Measurements from ENCODE around the gene AEN. TPM values are rescaled to one million over a fixed set of nuclear protein-coding genes. Genes with fewer than 3 reads are reported as not detected.

Gene AEN
- total RNA-seq, 2 experiments from 2014 or later = 40.7 to 43.7 TPM

GRCh38 chr15:88586401-88587162 is 34.6 kb upstream of the AEN start:
- no peak overlapping the region for H3K27ac Mint-ChIP-seq
- no peaks in the 10 kb centered on the region for H3K4me1 Mint-ChIP-seq (ENCODE audit: low read depth)
- DNase-seq (no peak), ATAC-seq (ENCODE audit: poor library complexity) (no peak)
- no peaks in the 10 kb centered on the region for H3K36me3 Mint-ChIP-seq (ENCODE audit: low read depth)
- Histone ChIP-seq H3K4me1 (ENCODE audit: insufficient read depth, low read length) (no peaks in the 10 kb centered on the region), H3K4me3 (ENCODE audit: low read length) (no peak overlapping the region), H3K9me3 (ENCODE audit: control insufficient read depth in 1 of 2, insufficient read depth in 1 of 2, low read length in 2 of 2) (peaks cover 0 to 5% of the 10 kb centered on the region in 2 experiments), H3K27me3 (ENCODE audit: control insufficient read depth in 1 of 2, insufficient read depth in 2 of 2, low read length in 2 of 2) (peaks cover 0 to 3% of the 10 kb centered on the region in 2 experiments), H3K36me3 (ENCODE audit: insufficient read depth, low read length) (no peaks in the 10 kb centered on the region), H3K27ac (ENCODE audit: low read depth in 1 of 2, low read length in 2 of 2) (no peak overlapping the region)
- H3K27me3 Mint-ChIP-seq = peaks cover 3% of the 10 kb centered on the region
- H3K9me3 Mint-ChIP-seq = no peaks in the 10 kb centered on the region
- CTCF ChIA-PET = no interaction called here
- intact Hi-C loops (cut with DNase I, micrococcal nuclease) = no loop called here
- H3K4me3 Mint-ChIP-seq = no peak overlapping the region
- no peak for TF ChIP-seq CTCF (IDR thresholded peaks at IDR 0.05)
- POLR2A ChIA-PET = no interaction called here

GRCh38 chr15:88590759-88591158 is 30.4 kb upstream of the AEN start:
- Mint-ChIP-seq H3K27ac (no peak overlapping the region), H3K27me3 (peaks cover 7% of the 10 kb centered on the region), H3K4me3 (no peak overlapping the region), H3K4me1 (ENCODE audit: low read depth) (no peaks in the 10 kb centered on the region), H3K9me3 (no peaks in the 10 kb centered on the region), H3K36me3 (ENCODE audit: low read depth) (no peaks in the 10 kb centered on the region)
- ATAC-seq (ENCODE audit: poor library complexity) = no peak
- no peak for TF ChIP-seq CTCF (IDR thresholded peaks at IDR 0.05)
- Histone ChIP-seq H3K9me3 (ENCODE audit: control insufficient read depth in 1 of 2, insufficient read depth in 1 of 2, low read length in 2 of 2) (no peaks in the 10 kb centered on the region), H3K4me1 (ENCODE audit: insufficient read depth, low read length) (no peaks in the 10 kb centered on the region), H3K27me3 (ENCODE audit: control insufficient read depth in 1 of 2, insufficient read depth in 2 of 2, low read length in 2 of 2) (no peaks in the 10 kb centered on the region), H3K4me3 (ENCODE audit: low read length) (no peak overlapping the region), H3K27ac (ENCODE audit: low read depth in 1 of 2, low read length in 2 of 2) (no peak overlapping the region), H3K36me3 (ENCODE audit: insufficient read depth, low read length) (no peaks in the 10 kb centered on the region)
- intact Hi-C loops (cut with DNase I, micrococcal nuclease) = no loop called here
- DNase-seq = no peak
- POLR2A ChIA-PET = no interaction called here
- CTCF ChIA-PET = no interaction called here

GRCh38 chr15:88591384-88591783 is 29.8 kb upstream of the AEN start:
- intact Hi-C loops (cut with DNase I, micrococcal nuclease) = no loop called here
- TF ChIP-seq CTCF (IDR thresholded peaks at IDR 0.05) = no peak
- H3K36me3 Mint-ChIP-seq (ENCODE audit: low read depth) = no peaks in the 10 kb centered on the region
- DNase-seq (no peak), ATAC-seq (ENCODE audit: poor library complexity) (no peak)
- Histone ChIP-seq H3K36me3 (ENCODE audit: insufficient read depth, low read length) (no peaks in the 10 kb centered on the region), H3K4me1 (ENCODE audit: insufficient read depth, low read length) (no peaks in the 10 kb centered on the region), H3K4me3 (ENCODE audit: low read length) (no peak overlapping the region), H3K9me3 (ENCODE audit: control insufficient read depth in 1 of 2, insufficient read depth in 1 of 2, low read length in 2 of 2) (no peaks in the 10 kb centered on the region), H3K27ac (ENCODE audit: low read depth in 1 of 2, low read length in 2 of 2) (no peak overlapping the region), H3K27me3 (ENCODE audit: control insufficient read depth in 1 of 2, insufficient read depth in 2 of 2, low read length in 2 of 2) (no peaks in the 10 kb centered on the region)
- peaks cover 7% of the 10 kb centered on the region for H3K27me3 Mint-ChIP-seq
- POLR2A ChIA-PET = no interaction called here
- no peaks in the 10 kb centered on the region for H3K9me3 Mint-ChIP-seq
- H3K4me1 Mint-ChIP-seq (ENCODE audit: low read depth) = no peaks in the 10 kb centered on the region
- CTCF ChIA-PET = no interaction called here
- H3K4me3 Mint-ChIP-seq = no peak overlapping the region
- H3K27ac Mint-ChIP-seq = no peak overlapping the region
